GM18951 (cell line): Measurements from ENCODE around the gene CD96.

Experiments
- POLR2A ChIP-seq: IDR thresholded peaks from 4 replicates; pipeline ENCODE4 v1.6.1; 2011; ENCODE audit warnings: mild to moderate bottlenecking; ENCODE audit not compliant: insufficient read length, insufficient read depth; ENCODE audit errors: extremely low read depth
- in situ Hi-C: fragments of 300-500 bp; cut with MboI; formaldehyde crosslinking; loops from one replicate; pipeline ENCODE4 v1.12.0; 2022; ENCODE audit warnings: low sequenced_read_pairs, mixed read lengths, inconsistent platforms; ENCODE audit not compliant: unreplicated experiment

The CD96 gene

DNA sequence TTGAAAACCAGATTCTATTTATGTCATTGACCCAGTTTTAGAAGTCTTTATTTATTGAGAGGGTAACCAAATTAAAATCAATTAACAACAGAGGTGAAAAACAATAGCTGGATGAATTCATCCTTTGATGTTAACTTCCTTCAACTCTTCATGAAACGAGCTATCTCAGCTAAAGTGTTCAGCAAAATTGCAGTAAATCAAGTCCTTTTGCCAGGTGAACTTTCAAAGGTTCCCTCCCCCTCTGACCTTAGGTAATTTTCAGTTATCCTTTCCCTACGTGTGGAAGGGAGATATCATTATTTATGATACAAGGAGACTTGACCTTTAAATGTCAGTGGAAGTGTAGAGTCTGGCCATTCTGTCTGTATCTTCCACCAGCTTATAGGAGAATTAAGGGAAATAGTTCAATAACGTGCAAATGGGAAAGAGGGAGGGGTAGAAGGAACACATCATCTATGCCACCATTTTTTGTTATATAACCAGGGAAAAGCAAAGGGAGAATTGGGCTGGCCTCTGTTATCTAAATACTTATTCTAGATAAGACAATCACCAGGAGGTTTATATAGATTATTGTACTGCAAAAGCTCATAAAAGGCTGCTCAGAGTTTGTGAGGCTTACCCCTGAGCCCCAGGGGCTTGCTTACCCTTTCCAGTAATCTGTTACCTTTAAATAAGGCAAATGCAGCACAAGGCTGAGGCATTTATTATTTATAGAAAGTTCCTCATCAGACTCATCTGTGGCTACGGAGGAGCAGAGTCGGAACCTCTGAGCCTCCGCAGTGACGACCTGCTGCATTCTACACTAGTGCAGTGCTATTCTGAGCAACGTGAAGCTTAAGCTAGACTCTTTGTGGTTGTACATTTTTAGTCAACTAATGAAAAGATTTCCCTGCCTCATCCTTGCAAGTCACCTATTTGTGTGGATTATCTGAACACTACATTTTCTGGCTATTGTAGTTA is 150.9 kb downstream of the CD96 start:
- in situ Hi-C loops = no loop called here
- no peak for TF ChIP-seq POLR2A

DNA sequence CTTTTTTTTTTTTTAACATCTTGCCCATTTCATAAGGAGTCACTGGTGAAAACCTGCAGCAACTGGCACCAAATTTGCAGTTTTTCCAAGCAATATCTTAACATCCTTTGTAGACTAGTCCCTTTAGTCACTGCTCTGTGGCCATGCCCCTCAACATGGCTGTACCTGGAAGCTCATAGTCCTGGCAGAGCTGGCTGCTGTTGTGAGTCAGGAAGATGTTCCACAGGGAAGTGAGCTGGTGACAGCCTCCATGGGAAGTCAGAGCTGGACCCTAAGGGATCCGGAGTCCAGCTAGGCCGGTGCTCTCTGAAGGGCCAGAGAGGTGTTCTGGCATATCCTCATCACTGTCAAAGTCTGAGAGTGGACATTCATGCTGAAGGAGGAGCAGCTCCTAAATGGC is 152.5 kb downstream of the CD96 start:
- no peak for TF ChIP-seq POLR2A
- in situ Hi-C loops = no loop called here

DNA sequence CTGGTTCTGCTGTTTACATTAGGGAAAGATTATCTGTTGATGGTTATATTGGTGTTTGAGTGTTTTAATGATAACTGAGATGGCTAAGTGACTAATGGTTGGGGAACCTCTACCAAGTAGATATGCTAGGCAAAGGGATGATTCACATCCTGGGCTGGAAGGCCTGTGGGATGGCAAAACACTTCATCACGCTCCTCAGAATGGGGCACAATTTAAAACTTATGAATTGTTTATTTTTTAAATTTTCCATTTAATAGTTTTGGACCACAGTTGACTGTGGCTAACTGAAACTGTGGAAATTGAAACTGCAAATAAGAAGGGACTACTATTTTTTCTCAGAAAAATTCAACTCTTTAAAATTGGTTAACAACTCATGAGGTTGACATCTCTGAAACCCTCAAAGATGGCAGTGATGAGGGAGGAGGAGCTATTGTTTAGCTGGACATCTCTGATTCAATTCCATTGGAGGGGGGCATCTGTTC is 153.7 kb downstream of the CD96 start:
- no peak for TF ChIP-seq POLR2A
- in situ Hi-C loops = no loop called here

DNA sequence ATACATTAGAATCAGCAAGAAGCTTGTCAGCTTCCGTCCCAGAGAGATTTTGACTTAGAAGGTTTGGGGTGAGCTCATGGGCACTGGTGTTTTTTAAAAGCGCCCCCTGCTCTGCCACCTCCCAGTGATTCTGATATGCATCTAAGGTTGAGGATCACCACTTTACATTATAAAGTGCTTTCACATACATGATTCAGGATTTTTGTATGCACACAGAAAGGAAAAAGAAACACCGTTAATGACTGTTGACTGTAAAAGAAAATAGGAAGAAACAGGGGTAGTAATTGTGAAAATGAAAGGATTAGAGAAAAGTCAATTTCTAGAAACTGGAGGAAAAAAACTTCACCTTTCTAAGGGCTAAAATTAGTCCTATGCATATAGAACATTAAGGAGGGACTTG is 158.1 kb downstream of the CD96 start:
- TF ChIP-seq POLR2A = no peak
- in situ Hi-C loops = no loop called here

DNA sequence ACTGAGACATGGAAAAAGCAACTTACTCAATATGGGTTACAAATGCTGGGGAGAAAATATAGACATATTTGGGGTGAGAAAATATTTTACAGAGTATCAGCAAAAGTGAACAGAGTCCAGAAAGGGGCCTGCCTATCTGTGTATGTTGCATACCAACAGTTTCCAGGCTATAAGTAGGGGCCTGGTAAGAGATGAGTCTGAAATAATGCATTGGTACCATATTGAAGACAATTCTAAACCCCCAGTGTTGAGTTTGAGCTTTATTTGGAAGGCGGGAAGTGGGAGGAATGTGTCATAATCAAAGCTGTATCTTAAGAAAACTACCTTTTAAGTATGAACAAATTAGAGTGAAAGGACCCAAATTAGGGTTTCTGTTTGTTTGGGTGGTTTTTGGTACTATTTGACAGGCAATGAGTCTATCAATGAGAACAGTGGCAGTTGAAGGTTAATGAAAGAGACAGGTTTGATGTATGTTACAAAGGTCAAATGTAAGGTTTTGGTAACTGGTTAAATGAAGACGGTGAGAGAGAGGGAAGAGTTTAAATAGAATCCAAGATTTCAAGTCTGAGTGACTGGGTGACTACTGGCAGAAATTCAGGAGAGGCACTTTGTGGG is 159.4 kb downstream of the CD96 start:
- TF ChIP-seq POLR2A = no peak
- in situ Hi-C loops = no loop called here
